CD4-positive, CD25-positive, alpha-beta regulatory T cell (primary cell): Measurements from ENCODE around the gene ADGRG3. TPM values are rescaled to one million over a fixed set of nuclear protein-coding genes. Genes with fewer than 3 reads are reported as not detected.

Experiments
- ATAC-seq, 2 donors: fragments of 150-1000 bp; cut with Tn5 transposase; one replicate each; pipeline ENCODE4 v1.10.0; 2021; ENCODE audit warnings: low read depth in 2 of 2, moderate number of reproducible peaks in 2 of 2, moderate library complexity in 1 of 2
- DNase-seq, 3 donors: peaks; one replicate each; pipeline versions ENCODE4 v3.0.0 to v3.0.0-alpha.2; 2012 to 2022; ENCODE audit warnings: mixed read lengths in 1 of 3
- H3K27ac ChIP-seq: one replicate; pipeline ENCODE4 v1.7.0; 2013; ENCODE audit warnings: mild to moderate bottlenecking, low read length; ENCODE audit not compliant: insufficient read depth, poor library complexity, severe bottlenecking
- H3K27me3 ChIP-seq: one replicate; pipeline ENCODE4 v1.7.0; 2013; ENCODE audit warnings: low read length; ENCODE audit not compliant: control insufficient read depth, insufficient read depth
- H3K36me3 ChIP-seq: one replicate; pipeline ENCODE4 v1.7.0; 2013; ENCODE audit warnings: mild to moderate bottlenecking, low read length, moderate library complexity; ENCODE audit not compliant: control insufficient read depth, insufficient read depth
- H3K4me1 ChIP-seq: 2 replicates; pipeline ENCODE4 v1.7.0; 2013; ENCODE audit warnings: mild to moderate bottlenecking, low read length; ENCODE audit not compliant: insufficient read depth, control insufficient read depth, poor library complexity, severe bottlenecking
- H3K4me3 ChIP-seq: one replicate; pipeline ENCODE4 v1.7.0; 2013; ENCODE audit warnings: low read depth, mild to moderate bottlenecking, low read length, moderate library complexity
- H3K9me3 ChIP-seq, 2 experiments: 1 replicate in 1 of 2; 2 replicates in 1 of 2; pipeline ENCODE4 v1.7.0; 2013; ENCODE audit warnings: low read length in 2 of 2, mild to moderate bottlenecking in 1 of 2, moderate library complexity in 1 of 2; ENCODE audit not compliant: control insufficient read depth in 2 of 2
- H3K27ac Mint-ChIP-seq, 3 donors: one replicate each; pipeline ENCODE4 v1.8.0; 2020 to 2022; ENCODE audit warnings: mild to moderate bottlenecking in 3 of 3, mixed read lengths in 3 of 3, moderate library complexity in 2 of 3
- H3K27me3 Mint-ChIP-seq: one replicate; pipeline ENCODE4 v1.8.0; 2022; ENCODE audit warnings: mild to moderate bottlenecking, mixed read lengths
- H3K36me3 Mint-ChIP-seq: one replicate; pipeline ENCODE4 v1.8.0; 2020; ENCODE audit warnings: mixed read lengths
- H3K4me1 Mint-ChIP-seq, 4 donors: one replicate each; pipeline ENCODE4 v1.8.0; 2020 to 2022; ENCODE audit warnings: mixed read lengths in 4 of 4, mild to moderate bottlenecking in 1 of 4
- H3K4me3 Mint-ChIP-seq, 4 donors: one replicate each; pipeline ENCODE4 v1.8.0; 2020 to 2022; ENCODE audit warnings: mild to moderate bottlenecking in 4 of 4, mixed read lengths in 4 of 4, moderate library complexity in 3 of 4
- H3K9me3 Mint-ChIP-seq, 7 donors: one replicate each; pipeline ENCODE4 v1.8.0; 2020 to 2022; ENCODE audit warnings: mixed read lengths in 7 of 7, mild to moderate bottlenecking in 3 of 7, moderate library complexity in 2 of 7
- polyA plus RNA-seq, 4 donors: library from polyadenylated mRNA; unstranded; fragments of 300-500 nt; fragmentation: Illumina TruSeq; gene quantifications; one replicate each; pipeline ENCODE4 v1.2.3, GENCODE V29; 2021
- total RNA-seq: library from RNA; stranded (reverse); gene quantifications from one replicate; pipeline ENCODE4 v1.2.3, GENCODE V29; 2022

The ADGRG3 gene
- total and polyA plus RNA-seq, 5 donors from 2014 or later: 0.32 TPM; not detected in 4

DNA sequence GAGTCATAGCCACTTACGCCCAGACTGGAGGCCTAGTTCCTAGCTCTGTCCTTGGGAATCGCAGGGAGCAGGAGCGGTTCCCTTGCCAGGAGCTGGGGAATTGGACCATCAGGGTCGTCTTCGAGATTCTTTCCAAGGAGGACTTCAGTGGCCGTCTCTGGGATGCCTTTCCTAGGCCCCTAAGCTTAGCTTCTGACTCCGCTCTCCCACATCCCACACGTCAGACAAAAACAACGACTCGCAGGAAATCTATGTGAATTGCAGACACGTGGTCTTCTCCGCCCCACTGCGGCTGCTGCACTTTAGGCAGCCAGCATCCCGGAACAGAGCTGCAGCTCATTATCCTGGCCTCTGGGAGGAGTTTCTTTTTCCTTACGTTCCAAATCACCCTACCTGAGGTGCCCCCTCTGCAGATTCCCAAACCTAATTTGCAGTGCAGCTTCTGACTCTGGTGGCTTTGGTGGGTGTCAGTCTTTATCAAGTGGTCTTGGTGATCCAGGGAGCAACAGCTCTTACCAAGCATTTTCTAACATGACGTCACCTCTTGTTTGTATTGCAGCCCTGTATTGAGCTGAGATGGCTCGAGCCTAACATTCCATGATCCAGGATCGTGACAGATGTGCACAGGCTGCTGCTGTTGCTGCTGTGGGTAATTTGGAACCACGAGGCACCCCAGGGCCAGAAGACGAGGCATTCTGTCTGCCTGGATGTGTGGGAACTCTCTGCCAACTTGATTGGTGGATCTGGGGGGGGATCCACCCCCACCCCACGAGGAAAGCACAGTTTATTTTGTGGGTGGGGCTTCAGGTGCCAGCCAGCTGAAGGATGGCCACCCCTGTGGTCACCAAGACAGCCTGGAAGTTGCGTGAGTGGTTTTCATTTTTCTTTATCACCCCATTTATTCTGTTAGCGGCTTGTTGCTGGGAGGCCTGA lies 68.6 kb downstream of the ADGRG3 start:
- H3K4me1 ChIP-seq: peaks cover 23% of the 10 kb centered on the region
- H3K27ac ChIP-seq: peak overlapping the region; percentile 79
- Mint-ChIP-seq H3K27ac (peak overlapping the region; percentile 48 to 97 (median 97)), H3K9me3 (peaks cover 0 to 6% (median 0%) of the 10 kb centered on the region in 7 donors), H3K4me1 (peaks cover 0 to 42% (median 17%) of the 10 kb centered on the region in 4 donors), H3K27me3 (peaks cover 6% of the 10 kb centered on the region), H3K4me3 (peak overlapping the region; percentile 90 to 99 (median 98)), H3K36me3 (peaks cover 12% of the 10 kb centered on the region)
- H3K36me3 ChIP-seq: no peaks in the 10 kb centered on the region
- H3K9me3 ChIP-seq: no peaks in the 10 kb centered on the region
- ATAC-seq (no peak), DNase-seq (peak; percentile 24 to 62 (median 25))
- no peaks in the 10 kb centered on the region for H3K27me3 ChIP-seq
- H3K4me3 ChIP-seq: peak overlapping the region; percentile 80

DNA sequence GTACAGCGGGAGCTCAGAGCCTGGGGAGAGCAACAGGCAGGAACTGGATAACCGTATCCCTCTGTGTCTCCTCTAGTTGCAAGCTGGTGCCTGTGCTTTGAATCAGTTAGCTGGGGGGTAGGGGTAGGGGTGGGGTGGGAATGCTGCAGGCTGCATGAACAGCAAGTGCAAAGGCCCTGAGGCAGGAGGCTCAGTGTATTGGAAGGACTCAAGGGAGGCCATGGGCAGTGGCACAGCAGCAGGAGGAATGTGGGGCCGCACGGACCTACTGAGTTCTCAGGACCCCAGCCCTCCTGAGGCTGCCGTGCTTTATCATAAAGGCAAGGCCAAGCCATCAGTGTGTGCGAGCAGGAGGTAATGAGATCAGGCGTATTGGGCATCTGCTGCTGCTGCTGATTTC lies 70.7 kb downstream of the ADGRG3 start:
- Mint-ChIP-seq H3K9me3 (no peaks in the 10 kb centered on the region), H3K27me3 (peaks cover 6% of the 10 kb centered on the region), H3K27ac (no peak overlapping the region), H3K4me3 (no peak overlapping the region), H3K4me1 (peaks cover 0 to 36% (median 17%) of the 10 kb centered on the region in 4 donors), H3K36me3 (peaks cover 10% of the 10 kb centered on the region)
- peaks cover 2% of the 10 kb centered on the region for H3K36me3 ChIP-seq
- ATAC-seq (no peak), DNase-seq (no peak)
- peaks cover 23% of the 10 kb centered on the region for H3K4me1 ChIP-seq
- no peak overlapping the region for H3K27ac ChIP-seq
- no peak overlapping the region for H3K4me3 ChIP-seq
- H3K9me3 ChIP-seq: no peaks in the 10 kb centered on the region
- no peaks in the 10 kb centered on the region for H3K27me3 ChIP-seq

Other genes starting within 250 kb of the ADGRG3 start
- 27.1 TPM for gene CIAPIN1, start 220.9 kb upstream of the ADGRG3 start, total RNA-seq
- gene CIAPIN1, start 220.9 kb upstream of the ADGRG3 start, polyA plus RNA-seq: 10 to 100 TPM; 49.2 to 56.5 (median 53.3) TPM
- gene COQ9, start 220.8 kb upstream of the ADGRG3 start, total RNA-seq: 18.5 TPM
- gene COQ9, start 220.8 kb upstream of the ADGRG3 start, polyA plus RNA-seq: 10 to 100 TPM; 24.4 to 33.6 (median 27.8) TPM
- gene POLR2C, start 205.6 kb upstream of the ADGRG3 start, total RNA-seq: 79.8 TPM
- 10 to 100 TPM; 41.9 to 48.0 (median 45.3) TPM for gene POLR2C, start 205.6 kb upstream of the ADGRG3 start, polyA plus RNA-seq
- gene DOK4, start 181.8 kb upstream of the ADGRG3 start, total RNA-seq: 1.8 TPM
- 1 to 10 TPM in 3 of 4 donors, under 1 TPM in 1; 0.99 to 1.4 (median 1.1) TPM for gene DOK4, start 181.8 kb upstream of the ADGRG3 start, polyA plus RNA-seq
- 4.7 TPM for gene CCDC102A, start 131.7 kb upstream of the ADGRG3 start, total RNA-seq
- 1 to 10 TPM; 1.9 to 4.0 (median 2.8) TPM for gene CCDC102A, start 131.7 kb upstream of the ADGRG3 start, polyA plus RNA-seq
- gene ADGRG5, start 125.7 kb upstream of the ADGRG3 start, total RNA-seq: 0.72 TPM
- gene ADGRG5, start 125.7 kb upstream of the ADGRG3 start, polyA plus RNA-seq: 1 to 10 TPM in 1 of 4 donors, under 1 TPM in 3; 0.26 to 1.1 (median 0.51) TPM
- 1.2 TPM for gene ADGRG1, start 39.7 kb upstream of the ADGRG3 start, total RNA-seq
- gene ADGRG1, start 39.7 kb upstream of the ADGRG3 start, polyA plus RNA-seq: under 1 TPM in 3 of 4 donors, not detected in 1; 0.16 to 0.48 (median 0.33) TPM
- not detected for gene DRC7, start 26.5 kb downstream of the ADGRG3 start, total RNA-seq
- not detected for gene DRC7, start 26.5 kb downstream of the ADGRG3 start, polyA plus RNA-seq
- 16.4 TPM for gene KATNB1, start 67.5 kb downstream of the ADGRG3 start, total RNA-seq
- 10 to 100 TPM; 12.8 to 20.3 (median 18.7) TPM for gene KATNB1, start 67.5 kb downstream of the ADGRG3 start, polyA plus RNA-seq
- gene KIFC3, start 134.2 kb downstream of the ADGRG3 start, total RNA-seq: 1.2 TPM
- not detected for gene KIFC3, start 134.2 kb downstream of the ADGRG3 start, polyA plus RNA-seq